Tibial nerve (tissue), 4 donors: Measurements from ENCODE around the gene DENND1A. TPM values are rescaled to one million over a fixed set of nuclear protein-coding genes. Genes with fewer than 3 reads are reported as not detected.

Source experiments
- DNase-seq, 2 donors: peaks; one replicate each; pipeline ENCODE4 v3.0.0-alpha.2; 2019; ENCODE audit warnings: low spot score in 2 of 2
- H3K27ac ChIP-seq, 4 donors: fragments of 200-600 bp; sonication (generic) in 3 of 4; one replicate each; pipeline ENCODE4 v1.5.1; 2017 to 2019; ENCODE audit warnings: mild to moderate bottlenecking in 1 of 4
- H3K27me3 ChIP-seq, 2 donors: fragments of 200-600 bp; sonication (generic) in 1 of 2; one replicate each; pipeline versions ENCODE4 v1.5.1 to v1.6.0; 2017 to 2019
- H3K36me3 ChIP-seq, 3 donors: fragments of 200-600 bp; sonication (generic); one replicate each; pipeline ENCODE4 v1.5.1; 2018 to 2019
- H3K4me1 ChIP-seq, 4 donors: fragments of 200-600 bp; sonication (generic) in 3 of 4; one replicate each; pipeline ENCODE4 v1.5.1; 2017 to 2019
- H3K4me3 ChIP-seq, 4 donors: fragments of 200-600 bp; sonication (generic) in 3 of 4; one replicate each; pipeline ENCODE4 v1.5.1; 2017 to 2019; ENCODE audit warnings: mild to moderate bottlenecking in 1 of 4, moderate library complexity in 1 of 4
- H3K9me3 ChIP-seq, 4 donors: fragments of 200-600 bp; sonication (generic) in 3 of 4; one replicate each; pipeline ENCODE4 v1.5.1; 2017 to 2019
- EP300 ChIP-seq, 2 donors: sonication (generic); formaldehyde crosslinking; IDR thresholded peaks; one replicate each; pipeline ENCODE4 v1.6.1; 2017; ENCODE audit warnings: antibody characterized with exemption in 2 of 2, mild to moderate bottlenecking in 1 of 2
- POLR2A ChIP-seq, 2 donors: fragments of 450-650 bp; IDR thresholded peaks; one replicate each; pipeline ENCODE4 v1.6.1; 2017; ENCODE audit warnings: antibody characterized with exemption in 2 of 2, mild to moderate bottlenecking in 2 of 2, moderate library complexity in 2 of 2
- WGBS, 2 donors: methylation state at CpG; one replicate each; pipeline ENCODE4 v1.1.5; 2018; 5-methylcytosine and 5-hydroxymethylcytosine counted together
- total RNA-seq, 4 donors: library from RNA; depleted of rRNA; stranded (reverse); fragments of >200 nt; gene quantifications; one replicate each; pipeline ENCODE4 v1.1.0, GENCODE V29; 2016
- TF ChIP-seq, protein P1 (sequence below), 5 experiments: fragments of 200-600 bp in 3 of 5; fragments of 450-650 bp in 2 of 5; sonication (generic) in 3 of 5; IDR thresholded peaks; one replicate each; pipeline ENCODE4 v1.5.1; 2016 to 2019; ENCODE audit warnings: antibody characterized with exemption in 5 of 5, mild to moderate bottlenecking in 3 of 5, moderate library complexity in 2 of 5

DENND1A gene
- total RNA-seq, 4 donors from 2014 or later = 17.5 to 34.8 (median 20.1) TPM

DNA sequence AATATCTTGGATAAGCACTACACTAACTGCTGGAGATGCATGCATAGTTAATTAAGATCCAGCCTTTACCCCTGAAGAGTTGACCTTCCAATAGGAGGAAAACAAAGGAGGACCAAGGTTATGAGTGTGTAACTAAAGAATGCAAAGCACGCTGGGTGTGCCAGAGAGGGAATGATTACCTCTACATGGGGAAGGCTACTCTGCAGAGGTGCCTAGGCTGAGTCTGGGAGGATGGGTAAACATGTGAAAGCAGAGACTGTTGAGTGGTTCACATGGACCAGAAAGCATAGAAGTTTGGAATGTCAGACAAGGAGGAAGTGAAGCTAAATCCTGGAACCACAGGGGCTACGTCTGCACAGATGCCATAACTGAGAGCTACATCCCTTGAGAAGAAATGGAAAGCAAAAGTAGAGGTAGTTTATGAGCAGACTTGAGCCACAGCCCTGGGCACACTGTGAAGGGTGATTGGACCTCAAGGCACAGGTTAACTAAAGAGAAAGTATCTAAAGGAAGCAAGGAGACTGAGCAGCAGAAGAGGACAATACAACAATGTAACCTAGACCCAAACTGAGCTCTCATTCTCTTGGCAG is 176.2 kb downstream of the DENND1A start:
- peaks cover 0 to 19% (median 0%) of the 10 kb centered on the region in 3 donors for H3K36me3 ChIP-seq
- no peaks in the 10 kb centered on the region for H3K9me3 ChIP-seq
- 88 to 94% methylated on average over 2 of the region's 2 CpGs for WGBS, 2 donors
- DNase-seq = no peak
- H3K4me1 ChIP-seq = no peaks in the 10 kb centered on the region
- H3K27me3 ChIP-seq = no peaks in the 10 kb centered on the region
- TF ChIP-seq EP300 (IDR thresholded peaks at IDR 0.05) = no peak
- no peak for TF ChIP-seq POLR2A (IDR thresholded peaks at IDR 0.05)
- TF ChIP-seq, protein P1, sequence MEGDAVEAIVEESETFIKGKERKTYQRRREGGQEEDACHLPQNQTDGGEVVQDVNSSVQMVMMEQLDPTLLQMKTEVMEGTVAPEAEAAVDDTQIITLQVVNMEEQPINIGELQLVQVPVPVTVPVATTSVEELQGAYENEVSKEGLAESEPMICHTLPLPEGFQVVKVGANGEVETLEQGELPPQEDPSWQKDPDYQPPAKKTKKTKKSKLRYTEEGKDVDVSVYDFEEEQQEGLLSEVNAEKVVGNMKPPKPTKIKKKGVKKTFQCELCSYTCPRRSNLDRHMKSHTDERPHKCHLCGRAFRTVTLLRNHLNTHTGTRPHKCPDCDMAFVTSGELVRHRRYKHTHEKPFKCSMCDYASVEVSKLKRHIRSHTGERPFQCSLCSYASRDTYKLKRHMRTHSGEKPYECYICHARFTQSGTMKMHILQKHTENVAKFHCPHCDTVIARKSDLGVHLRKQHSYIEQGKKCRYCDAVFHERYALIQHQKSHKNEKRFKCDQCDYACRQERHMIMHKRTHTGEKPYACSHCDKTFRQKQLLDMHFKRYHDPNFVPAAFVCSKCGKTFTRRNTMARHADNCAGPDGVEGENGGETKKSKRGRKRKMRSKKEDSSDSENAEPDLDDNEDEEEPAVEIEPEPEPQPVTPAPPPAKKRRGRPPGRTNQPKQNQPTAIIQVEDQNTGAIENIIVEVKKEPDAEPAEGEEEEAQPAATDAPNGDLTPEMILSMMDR (IDR thresholded peaks at IDR 0.05) = no peak
- H3K27ac ChIP-seq = no peak overlapping the region
- no peak overlapping the region for H3K4me3 ChIP-seq

DNA sequence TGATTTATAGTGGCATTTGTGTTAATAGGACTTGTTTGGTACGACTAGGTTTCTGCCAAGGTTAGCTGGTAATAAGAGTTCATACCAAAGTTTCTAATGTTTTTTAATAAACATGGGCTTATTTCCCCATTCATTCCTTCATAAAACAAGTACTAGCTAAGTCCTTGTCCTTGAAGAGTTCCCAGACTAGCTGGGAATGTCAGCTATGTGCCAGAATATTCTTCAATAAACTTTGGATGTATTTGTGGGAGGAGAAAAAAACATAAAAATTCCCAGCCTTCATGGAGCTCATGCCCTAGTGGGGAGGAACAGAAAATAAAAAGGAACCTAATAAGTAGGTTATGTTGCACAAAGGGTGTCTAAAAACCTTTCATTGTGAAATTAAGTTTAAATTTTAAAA is 176.9 kb downstream of the DENND1A start:
- WGBS, 2 donors = 63 to 67% methylated on average over 1 of the region's 1 CpG

DNA sequence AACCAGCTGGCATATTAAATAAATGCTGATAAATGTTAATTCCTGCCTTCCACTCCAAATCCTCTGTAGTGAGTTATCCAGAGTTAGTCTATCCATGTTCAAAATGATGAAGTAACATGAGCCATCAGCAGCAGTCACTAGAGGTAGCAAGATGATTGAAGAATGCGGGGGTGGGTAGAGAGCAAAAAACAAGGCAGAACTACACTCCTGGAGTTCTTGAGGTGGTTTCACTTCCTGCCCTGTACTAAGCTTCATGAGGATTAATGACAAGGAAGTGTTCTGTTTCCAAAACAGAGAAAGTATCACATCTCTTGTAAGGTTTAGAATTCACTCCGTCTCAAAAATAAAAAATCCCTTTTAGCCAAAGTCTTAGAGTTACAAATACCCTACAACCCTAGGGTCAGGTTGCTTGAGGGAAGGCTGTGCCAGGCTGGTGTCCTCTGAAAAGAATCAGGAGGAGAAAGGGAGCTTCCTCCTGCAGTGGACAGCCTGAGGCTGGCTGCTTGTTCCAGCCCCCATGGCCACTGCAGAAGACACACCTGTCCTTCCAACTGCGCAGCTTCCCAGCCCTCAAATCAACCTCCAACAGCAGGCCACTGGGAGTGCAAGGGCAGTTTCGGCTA is 180.2 kb downstream of the DENND1A start:
- no peak for TF ChIP-seq EP300 (IDR thresholded peaks at IDR 0.05)
- TF ChIP-seq, protein P1 (IDR thresholded peaks at IDR 0.05) = no peak
- no peak for TF ChIP-seq POLR2A (IDR thresholded peaks at IDR 0.05)
- WGBS, 2 donors = 86 to 90% methylated on average over 4 of the region's 4 CpGs
- no peak for DNase-seq
- Histone ChIP-seq H3K4me3 (no peak overlapping the region), H3K36me3 (no peaks in the 10 kb centered on the region), H3K27ac (no peak overlapping the region), H3K4me1 (no peaks in the 10 kb centered on the region), H3K9me3 (no peaks in the 10 kb centered on the region), H3K27me3 (no peaks in the 10 kb centered on the region)

More for the DNA sequence above, 176.9 kb downstream of the DENND1A start:
- H3K4me3 ChIP-seq = no peak overlapping the region
- no peak overlapping the region for H3K27ac ChIP-seq
- DNase-seq = no peak
- H3K4me1 ChIP-seq = no peaks in the 10 kb centered on the region
- H3K36me3 ChIP-seq = peaks cover 0 to 19% (median 0%) of the 10 kb centered on the region in 3 donors
- TF ChIP-seq POLR2A (IDR thresholded peaks at IDR 0.05) (no peak), EP300 (IDR thresholded peaks at IDR 0.05) (no peak)
- TF ChIP-seq, protein P1 (IDR thresholded peaks at IDR 0.05) = no peak
- no peaks in the 10 kb centered on the region for H3K27me3 ChIP-seq
- no peaks in the 10 kb centered on the region for H3K9me3 ChIP-seq

DNA sequence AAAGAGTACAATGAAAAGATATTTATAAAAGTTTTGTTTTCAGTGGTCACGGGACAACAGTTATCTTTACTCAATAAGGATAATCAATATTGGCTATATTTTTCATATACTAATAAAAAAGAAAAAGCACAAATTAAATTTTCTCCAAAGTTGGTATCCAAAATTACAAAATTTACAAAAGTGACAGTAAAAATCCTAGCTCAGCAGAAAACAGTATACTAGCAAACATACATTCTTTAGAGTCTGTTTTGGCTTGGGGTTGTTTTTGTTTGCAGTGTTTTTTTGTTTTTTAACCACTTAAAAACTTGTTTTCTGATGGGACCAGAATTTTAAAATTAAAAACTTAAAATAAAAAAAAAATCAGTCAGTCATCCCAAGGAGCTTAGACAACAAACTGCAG is 183.2 kb downstream of the DENND1A start:
- Histone ChIP-seq H3K27ac (no peak overlapping the region), H3K36me3 (no peaks in the 10 kb centered on the region), H3K9me3 (no peaks in the 10 kb centered on the region), H3K4me1 (peaks cover 0 to 15% (median 8%) of the 10 kb centered on the region in 4 donors), H3K4me3 (no peak overlapping the region), H3K27me3 (no peaks in the 10 kb centered on the region)
- TF ChIP-seq POLR2A (IDR thresholded peaks at IDR 0.05) (no peak), EP300 (IDR thresholded peaks at IDR 0.05) (no peak)
- TF ChIP-seq, protein P1 (IDR thresholded peaks at IDR 0.05) = no peak
- 90 to 95% methylated on average over 1 of the region's 1 CpG for WGBS, 2 donors
- DNase-seq = no peak

DNA sequence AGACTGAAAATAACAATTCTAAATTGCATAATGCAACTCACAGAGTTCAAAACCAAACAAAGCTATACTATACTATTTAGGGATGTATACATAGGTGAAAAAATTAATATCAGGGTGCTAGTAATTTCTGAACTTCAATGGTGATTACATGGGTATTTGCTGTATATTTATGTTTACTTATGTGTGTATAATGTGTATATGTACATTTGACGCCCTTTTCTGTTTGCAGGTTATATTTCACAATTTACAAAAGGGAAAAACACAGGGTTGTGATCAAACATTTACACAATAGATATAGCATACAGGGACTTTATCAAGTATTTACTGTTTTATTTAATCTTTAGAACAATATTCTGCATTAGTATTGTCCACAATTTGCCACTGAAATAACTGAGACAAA is 184.0 kb downstream of the DENND1A start:
- Histone ChIP-seq H3K27ac (no peak overlapping the region), H3K9me3 (no peaks in the 10 kb centered on the region), H3K4me1 (peaks cover 0 to 23% (median 12%) of the 10 kb centered on the region in 4 donors), H3K36me3 (no peaks in the 10 kb centered on the region), H3K27me3 (no peaks in the 10 kb centered on the region), H3K4me3 (no peak overlapping the region)
- TF ChIP-seq POLR2A (IDR thresholded peaks at IDR 0.05) (no peak), EP300 (IDR thresholded peaks at IDR 0.05) (no peak)
- TF ChIP-seq, protein P1 (IDR thresholded peaks at IDR 0.05) = no peak
- DNase-seq = no peak
- 46 to 98% methylated on average over 1 of the region's 1 CpG for WGBS, 2 donors
